ENCODE data around the gene SERPINA12. TPM values are rescaled to one million over a fixed set of nuclear protein-coding genes. Genes with fewer than 3 reads are reported as not detected.

Gene SERPINA12
- total RNA-seq, 1 donor from 2014 or later, result not detected

GRCh38 chr14:94449930-94450329 lies 59.3 kb downstream of the SERPINA12 start:
- ATAC-seq (no peak), DNase-seq (no peak)
- intact Hi-C loops (cut with micrococcal nuclease), result no loop called here

DNA sequence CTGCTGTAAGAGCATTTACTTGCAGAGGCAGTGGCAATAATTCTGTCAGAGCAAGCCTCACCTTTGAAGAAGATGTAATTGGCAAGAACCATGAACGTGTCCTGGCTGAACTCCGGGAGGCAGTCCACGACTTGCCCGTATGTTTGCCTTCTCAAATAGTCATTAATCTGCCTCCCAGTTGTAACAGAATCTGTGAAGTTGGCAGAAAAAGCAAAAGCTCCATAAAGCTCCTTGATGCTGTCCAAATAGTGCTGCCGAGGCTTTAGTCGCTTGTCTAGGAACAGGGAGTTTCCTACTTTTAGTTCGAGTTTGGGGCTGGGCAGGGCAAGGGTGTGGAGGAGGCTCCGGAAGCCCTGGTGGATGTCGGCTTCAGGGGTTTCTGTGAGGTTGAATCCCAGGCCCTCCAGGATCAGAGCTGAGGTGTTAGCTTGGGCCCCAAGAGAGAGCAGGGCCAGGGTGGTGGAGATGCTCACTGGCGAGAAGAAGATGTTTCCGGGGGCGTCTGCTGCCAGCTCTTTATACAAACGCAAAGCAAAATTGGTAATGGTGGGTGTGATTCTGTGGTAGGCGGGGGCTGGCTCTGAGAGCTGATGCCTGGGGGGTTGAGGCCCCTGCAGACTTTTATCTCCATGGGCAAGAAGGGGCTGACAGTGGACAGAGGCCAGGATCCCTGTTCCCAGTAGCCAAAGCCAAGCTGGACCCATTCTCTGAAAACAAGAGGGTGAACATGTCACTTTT lies 61.0 kb downstream of the SERPINA12 start:
- ATAC-seq (no peak), DNase-seq (no peak)
- intact Hi-C loops (cut with micrococcal nuclease), result no loop called here

DNA sequence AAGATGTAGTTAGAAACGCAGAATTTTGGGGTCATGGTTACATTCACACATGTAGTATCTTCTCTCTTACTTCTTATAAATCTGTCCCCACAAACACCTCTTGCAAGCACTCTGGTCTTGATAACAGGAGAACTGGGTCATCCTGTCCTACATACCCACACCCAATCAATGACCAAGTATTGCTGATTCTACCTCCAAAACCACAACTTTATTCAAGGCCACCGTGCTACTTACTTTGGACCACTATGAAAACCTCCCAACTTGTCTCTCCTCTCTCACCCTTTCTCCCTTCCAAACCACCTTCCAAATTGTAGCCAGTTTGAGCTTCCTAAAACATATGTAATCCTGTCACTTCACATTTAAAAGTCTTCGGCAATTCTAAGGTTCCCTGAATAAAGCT lies 62.1 kb downstream of the SERPINA12 start:
- ATAC-seq, result no peak
- DNase-seq, result no peak
- intact Hi-C loops (cut with micrococcal nuclease), result no loop called here

DNA sequence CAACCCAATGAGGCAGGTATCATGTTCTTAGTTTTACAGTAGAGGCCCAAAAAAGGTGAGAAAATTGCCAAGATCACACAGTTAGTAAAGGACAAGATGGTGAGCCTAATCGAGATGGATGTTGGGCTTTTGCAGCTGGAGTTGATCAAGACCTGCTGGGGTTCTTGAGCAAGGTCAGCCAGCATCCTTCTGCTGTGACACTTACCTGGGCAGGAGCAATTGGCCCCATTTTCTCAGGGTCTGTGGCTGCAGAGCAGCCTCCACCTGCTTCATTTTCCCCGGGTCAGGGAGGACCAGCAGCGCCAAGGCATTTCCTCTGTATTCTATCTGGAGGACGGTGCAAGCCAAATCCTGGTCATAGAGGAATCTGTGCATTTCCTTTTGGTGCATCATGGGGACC lies 63.1 kb downstream of the SERPINA12 start:
- DNase-seq, result no peak
- intact Hi-C loops (cut with micrococcal nuclease), result no loop called here
- no peak for ATAC-seq

GRCh38 chr14:94445003-94445402 lies 64.3 kb downstream of the SERPINA12 start:
- no peak for ATAC-seq
- intact Hi-C loops (cut with micrococcal nuclease), result no loop called here
- DNase-seq, result no peak

- intact Hi-C loops (cut with micrococcal nuclease), result no loop called here
- DNase-seq, result no peak
- ATAC-seq, result no peak
These were observed 67.6 kb downstream of the SERPINA12 start for GRCh38 chr14:94441531-94442205.

GRCh38 chr14:94441130-94441529 lies 68.1 kb downstream of the SERPINA12 start:
- no peak for ATAC-seq
- no peak for DNase-seq
- intact Hi-C loops (cut with micrococcal nuclease), result no loop called here

DNA sequence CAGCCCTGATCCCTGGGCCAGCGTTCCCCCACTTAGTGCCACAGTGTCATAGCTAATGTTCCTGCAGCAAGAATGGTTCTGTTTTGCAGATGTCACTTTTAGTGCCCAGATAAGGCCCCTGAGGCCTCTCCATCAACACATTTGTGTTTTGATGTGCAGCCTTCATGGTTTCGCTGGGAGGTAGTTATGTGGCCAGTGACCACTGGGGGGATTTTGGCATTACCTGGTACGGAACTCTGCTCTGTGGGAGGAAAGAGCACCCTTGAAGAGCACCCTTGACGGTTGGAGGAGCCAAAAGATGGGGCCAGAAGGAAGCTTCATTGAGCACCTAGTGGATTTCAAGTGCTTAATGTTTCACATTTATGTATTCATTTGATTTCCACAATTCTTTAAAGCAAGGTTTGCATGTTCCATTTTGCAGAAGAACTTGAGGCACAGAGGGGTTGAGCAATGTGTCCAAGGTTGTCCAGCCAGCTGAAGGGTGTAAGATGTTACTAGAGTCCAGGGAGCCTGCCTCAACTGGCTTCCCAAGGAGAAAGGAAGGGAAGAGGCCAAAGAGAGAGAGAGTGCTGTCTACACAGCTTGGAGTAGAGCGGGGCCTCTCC lies 69.7 kb downstream of the SERPINA12 start:
- intact Hi-C loops (cut with micrococcal nuclease), result no loop called here
- DNase-seq (no peak), ATAC-seq (no peak)

Other genes starting within 250 kb of the SERPINA12 start
- not detected for gene SERPINA10, start 216.2 kb downstream of the SERPINA12 start, total RNA-seq
- gene SERPINA6, start 186.1 kb downstream of the SERPINA12 start, total RNA-seq, result not detected
- not detected for gene SERPINA2, start 142.8 kb downstream of the SERPINA12 start, total RNA-seq
- gene SERPINA1, start 120.9 kb downstream of the SERPINA12 start, total RNA-seq, result 7.7 TPM
- not detected for gene SERPINA11, start 56.7 kb downstream of the SERPINA12 start, total RNA-seq
- not detected for gene SERPINA9, start 33.3 kb downstream of the SERPINA12 start, total RNA-seq
- gene SERPINA4, start 52.0 kb upstream of the SERPINA12 start, total RNA-seq, result not detected
- gene SERPINA5, start 72.0 kb upstream of the SERPINA12 start, total RNA-seq, result 4.0 TPM
- 63.5 TPM for gene SERPINA3, start 102.9 kb upstream of the SERPINA12 start, total RNA-seq

Measured in left ventricle myocardium superior (tissue), 1 donor.